IMR-90 (cell line): Measurements from ENCODE around the gene GRM8. TPM values are rescaled to one million over a fixed set of nuclear protein-coding genes. Genes with fewer than 3 reads are reported as not detected.

Source experiments
- ATAC-seq: fragments of 200-7000 bp; cut with Tn5 transposase; 2 replicates; pipeline ENCODE4 v1.9.1; 2020; ENCODE audit warnings: low read depth, mild to moderate bottlenecking, moderate library complexity
- BruUV-seq: library from RNA; stranded (reverse); fragments of 400-500 nt; replicated peaks from 2 replicates; lab custom pipeline; 2021; lab: Mats Ljungman, UMichigan
- CTCF ChIA-PET: fragments of 300-600 bp; formaldehyde crosslinking; extraction: SDS; loops from one replicate; lab custom pipeline; 2021; ENCODE audit warnings: antibody characterized with exemption; lab: Yijun Ruan, JAX
- POLR2A ChIA-PET: fragments of 300-600 bp; sonication (Branson Sonifier 250); formaldehyde crosslinking; loops from one replicate; lab custom pipeline; 2022; ENCODE audit warnings: antibody characterized with exemption; ENCODE audit not compliant: unreplicated experiment; lab: Charles Lee
- DNase-seq: peaks from one replicate; pipeline ENCODE4 v3.0.0; 2013
- H2AFZ ChIP-seq: replicated peaks from 2 replicates; pipeline ENCODE3; 2013; ENCODE audit warnings: low read length, mild to moderate bottlenecking; ENCODE audit not compliant: poor library complexity
- H2AK5ac ChIP-seq: 2 replicates; pipeline ENCODE4 v1.6.1; 2013; ENCODE audit warnings: low read depth, low read length, inconsistent platforms
- H2AK9ac ChIP-seq: replicated peaks from 2 replicates; pipeline ENCODE3; 2013; ENCODE audit warnings: mild to moderate bottlenecking, low read depth, low read length, moderate library complexity; ENCODE audit not compliant: poor library complexity
- H2BK120ac ChIP-seq: 2 replicates; pipeline ENCODE4 v1.6.1; 2013; ENCODE audit warnings: low read depth, low read length, inconsistent platforms
- H2BK15ac ChIP-seq: 3 replicates; pipeline ENCODE4 v1.6.1; 2013; ENCODE audit warnings: low read depth, low read length, inconsistent platforms
- H2BK20ac ChIP-seq: 2 replicates; pipeline ENCODE4 v1.6.1; 2013; ENCODE audit warnings: low read depth, mild to moderate bottlenecking, inconsistent platforms, low read length, moderate library complexity
- H2BK5ac ChIP-seq: 2 replicates; pipeline ENCODE4 v1.6.1; 2013; ENCODE audit warnings: mild to moderate bottlenecking, low read depth, low read length, inconsistent platforms; ENCODE audit not compliant: poor library complexity, severe bottlenecking
- H3K14ac ChIP-seq: replicated peaks from 2 replicates; pipeline ENCODE4 v1.6.1; 2013; ENCODE audit warnings: low read depth, low read length, inconsistent platforms
- H3K18ac ChIP-seq: 2 replicates; pipeline ENCODE4 v1.6.1; 2013; ENCODE audit warnings: low read depth, low read length, control low read depth
- H3K23ac ChIP-seq: 2 replicates; pipeline ENCODE4 v1.6.1; 2013; ENCODE audit warnings: low read depth, low read length, inconsistent platforms
- H3K27ac ChIP-seq: 2 replicates; pipeline ENCODE4 v1.5.1; 2013; ENCODE audit warnings: mild to moderate bottlenecking, control low read depth, low read length; ENCODE audit not compliant: insufficient read depth
- H3K27me3 ChIP-seq: 2 replicates; pipeline ENCODE4 v1.6.1; 2013; ENCODE audit warnings: low read length; ENCODE audit not compliant: control insufficient read depth, insufficient read depth
- H3K36me3 ChIP-seq: 2 replicates; pipeline ENCODE4 v1.6.1; 2013; ENCODE audit warnings: low read length, mixed read lengths; ENCODE audit not compliant: control insufficient read depth, insufficient read depth
- H3K4ac ChIP-seq: 2 replicates; pipeline ENCODE4 v1.6.1; 2013; ENCODE audit warnings: low read depth, low read length, inconsistent platforms
- H3K4me1 ChIP-seq: 2 replicates; pipeline ENCODE4 v1.6.1; 2013; ENCODE audit warnings: low read length, mixed read lengths; ENCODE audit not compliant: control insufficient read depth, insufficient read depth
- H3K4me2 ChIP-seq: 2 replicates; pipeline ENCODE4 v1.6.1; 2013; ENCODE audit warnings: low read depth, mild to moderate bottlenecking, control low read depth, low read length, moderate library complexity
- H3K4me3 ChIP-seq: 2 replicates; pipeline ENCODE4 v1.5.1; 2013; ENCODE audit warnings: low read depth, mild to moderate bottlenecking, control low read depth, low read length, moderate library complexity; ENCODE audit not compliant: insufficient read depth
- H3K56ac ChIP-seq: 2 replicates; pipeline ENCODE4 v1.6.1; 2013; ENCODE audit warnings: low read length, inconsistent platforms; ENCODE audit not compliant: insufficient read depth; ENCODE audit errors: extremely low read depth
- H3K79me1 ChIP-seq, 2 experiments: 2 replicates each; pipeline ENCODE4 v1.6.1; 2013; ENCODE audit warnings: low read length in 2 of 2, inconsistent platforms in 1 of 2, low read depth in 1 of 2
- H3K9ac ChIP-seq: 2 replicates; pipeline ENCODE4 v1.6.1; 2013; ENCODE audit warnings: low read depth, low read length, control low read depth
- H3K9me1 ChIP-seq: 2 replicates; pipeline ENCODE4 v1.6.1; 2013; ENCODE audit warnings: low read length, inconsistent platforms; ENCODE audit not compliant: insufficient read depth
- H3K9me3 ChIP-seq: 2 replicates; pipeline ENCODE4 v1.6.1; 2013; ENCODE audit warnings: low read length; ENCODE audit not compliant: control insufficient read depth, insufficient read depth
- H4K20me1 ChIP-seq: 2 replicates; pipeline ENCODE4 v1.6.1; 2013; ENCODE audit warnings: low read length, inconsistent platforms; ENCODE audit not compliant: insufficient read depth
- H4K5ac ChIP-seq: 2 replicates; pipeline ENCODE4 v1.6.1; 2013; ENCODE audit warnings: mild to moderate bottlenecking, low read depth, low read length, control low read depth
- H4K8ac ChIP-seq, 2 experiments: 2 replicates each; pipeline ENCODE4 v1.6.1; 2013; ENCODE audit warnings: low read depth in 2 of 2, low read length in 2 of 2, control low read depth in 1 of 2, inconsistent platforms in 1 of 2
- H4K91ac ChIP-seq: 2 replicates; pipeline ENCODE4 v1.6.1; 2013; ENCODE audit warnings: low read depth, low read length, inconsistent platforms; ENCODE audit not compliant: insufficient read depth
- BHLHE40 ChIP-seq: fragments of 150-350 bp; IDR thresholded peaks from 2 replicates; pipeline ENCODE4 v1.6.1; 2016; ENCODE audit warnings: mild to moderate bottlenecking, low read depth, low read length
- CEBPB ChIP-seq: IDR thresholded peaks from 2 replicates; pipeline ENCODE4 v1.6.1; 2012; ENCODE audit warnings: low read depth, low read length, improper control_type of control experiment
- CHD1 ChIP-seq: IDR thresholded peaks from 2 replicates; pipeline ENCODE4 v1.6.1; 2012; ENCODE audit warnings: low read depth, low read length, improper control_type of control experiment
- ELK1 ChIP-seq: fragments of 150-350 bp; IDR thresholded peaks from 2 replicates; pipeline ENCODE4 v1.6.1; 2016; ENCODE audit warnings: low read depth, mild to moderate bottlenecking, low read length, moderate library complexity, borderline replicate concordance
- FOS ChIP-seq: fragments of 150-350 bp; IDR thresholded peaks from 2 replicates; pipeline ENCODE4 v1.6.1; 2016; ENCODE audit warnings: low read depth, low read length
- MAFK ChIP-seq: IDR thresholded peaks from 2 replicates; pipeline ENCODE4 v1.6.1; 2012; ENCODE audit warnings: low read depth, low read length, improper control_type of control experiment
- MAZ ChIP-seq: IDR thresholded peaks from 2 replicates; pipeline ENCODE4 v1.6.1; 2012; ENCODE audit warnings: low read depth, mild to moderate bottlenecking, low read length, improper control_type of control experiment, moderate library complexity, borderline replicate concordance
- MXI1 ChIP-seq: IDR thresholded peaks from 2 replicates; pipeline ENCODE4 v1.6.1; 2012; ENCODE audit warnings: low read depth, mild to moderate bottlenecking, low read length, moderate library complexity, borderline replicate concordance
- NFE2L2 ChIP-seq: fragments of 150-350 bp; IDR thresholded peaks from 2 replicates; pipeline ENCODE4 v1.6.1; 2016; ENCODE audit warnings: low read depth, mild to moderate bottlenecking, low read length
- POLR2A ChIP-seq: IDR thresholded peaks from 2 replicates; pipeline ENCODE4 v1.6.1; 2012; ENCODE audit warnings: mild to moderate bottlenecking, low read depth, low read length
- RAD21 ChIP-seq: IDR thresholded peaks from 2 replicates; pipeline ENCODE4 v1.6.1; 2012; ENCODE audit warnings: low read length, improper control_type of control experiment
- RCOR1 ChIP-seq: IDR thresholded peaks from 2 replicates; pipeline ENCODE4 v1.6.1; 2012; ENCODE audit warnings: mild to moderate bottlenecking, low read length, improper control_type of control experiment; ENCODE audit not compliant: insufficient replicate concordance
- RFX5 ChIP-seq: IDR thresholded peaks from 2 replicates; pipeline ENCODE4 v1.8.0; 2012; ENCODE audit warnings: low read depth, mild to moderate bottlenecking, low read length, moderate library complexity
- SMC3 ChIP-seq: fragments of 150-350 bp; IDR thresholded peaks from 2 replicates; pipeline ENCODE4 v1.6.1; 2016; ENCODE audit warnings: low read depth, mild to moderate bottlenecking, antibody characterized with exemption, low read length, moderate library complexity
- dilution Hi-C: fragments of 300-500 bp; cut with HindIII; formaldehyde crosslinking; loops from one replicate; pipeline ENCODE4 v1.14.3; 2018; ENCODE audit warnings: low sequenced_read_pairs; ENCODE audit not compliant: unreplicated experiment
- in situ Hi-C: fragments of 300-500 bp; cut with MboI; formaldehyde crosslinking; loops from 3 replicates; pipeline ENCODE4 v1.14.3; 2019; ENCODE audit warnings: low sequenced_read_pairs, inconsistent platforms, mixed read lengths
- intact Hi-C: fragments of 100-400 bp; cut with micrococcal nuclease; formaldehyde crosslinking; loops from 2 replicates; pipeline ENCODE4 v1.10.0; 2022
- polyA plus RNA-seq, 3 experiments: library from polyadenylated mRNA; depleted of rRNA; stranded (reverse); fragments of >200 nt; gene quantifications; 2 replicates each; pipeline ENCODE4 v1.2.3, GENCODE V29; 2012; ENCODE audit warnings: low replicate concordance in 1 of 3
- total RNA-seq: library from RNA; depleted of rRNA; stranded (reverse); fragments of >200 nt; gene quantifications from 2 replicates; pipeline ENCODE4 v1.2.3, GENCODE V29; 2012
- TF ChIP-seq, protein P1 (sequence below): conservative IDR thresholded peaks from 2 replicates; pipeline ENCODE4 v1.5.1; 2012; ENCODE audit warnings: mild to moderate bottlenecking, low read depth, low read length, improper control_type of control experiment
- TF ChIP-seq, protein P2 (sequence below): fragments of 150-350 bp; IDR thresholded peaks from 2 replicates; pipeline ENCODE4 v1.6.1; 2017; ENCODE audit warnings: mild to moderate bottlenecking, antibody characterized with exemption, low read length, low read depth

GRM8 gene
- total and polyA plus RNA-seq, 2 of the 4 experiments (the other 2 are of a cell fraction): not detected

GRCh38 chr7:126635545-126635944 is 617.2 kb downstream of the GRM8 start:
- H3K4me1 ChIP-seq: no peaks in the 10 kb centered on the region
- CTCF ChIA-PET: no interaction called here
- no peak overlapping the region for H2BK120ac ChIP-seq
- no peak overlapping the region for H4K8ac ChIP-seq
- no peak for DNase-seq
- H3K36me3 ChIP-seq: no peaks in the 10 kb centered on the region
- no peak overlapping the region for H3K9ac ChIP-seq
- no peak overlapping the region for H3K18ac ChIP-seq
- no peak overlapping the region for H2AK5ac ChIP-seq
- dilution Hi-C loops (no loop called here), intact Hi-C loops (no loop called here), in situ Hi-C loops (no loop called here)
- H2AFZ ChIP-seq: no peak overlapping the region
- no peak overlapping the region for H3K4ac ChIP-seq
- no peak overlapping the region for H3K56ac ChIP-seq
- H4K5ac ChIP-seq: no peak overlapping the region
- no peak overlapping the region for H3K23ac ChIP-seq
- H3K79me1 ChIP-seq: no peaks in the 10 kb centered on the region
- TF ChIP-seq FOS (no peak), RFX5 (no peak), SMC3 (no peak), MAFK (no peak), ELK1 (no peak), POLR2A (no peak), CEBPB (no peak), MAZ (no peak), NFE2L2 (no peak), BHLHE40 (no peak), RCOR1 (no peak), RAD21 (no peak), CHD1 (no peak), MXI1 (no peak)
- TF ChIP-seq, protein P1, sequence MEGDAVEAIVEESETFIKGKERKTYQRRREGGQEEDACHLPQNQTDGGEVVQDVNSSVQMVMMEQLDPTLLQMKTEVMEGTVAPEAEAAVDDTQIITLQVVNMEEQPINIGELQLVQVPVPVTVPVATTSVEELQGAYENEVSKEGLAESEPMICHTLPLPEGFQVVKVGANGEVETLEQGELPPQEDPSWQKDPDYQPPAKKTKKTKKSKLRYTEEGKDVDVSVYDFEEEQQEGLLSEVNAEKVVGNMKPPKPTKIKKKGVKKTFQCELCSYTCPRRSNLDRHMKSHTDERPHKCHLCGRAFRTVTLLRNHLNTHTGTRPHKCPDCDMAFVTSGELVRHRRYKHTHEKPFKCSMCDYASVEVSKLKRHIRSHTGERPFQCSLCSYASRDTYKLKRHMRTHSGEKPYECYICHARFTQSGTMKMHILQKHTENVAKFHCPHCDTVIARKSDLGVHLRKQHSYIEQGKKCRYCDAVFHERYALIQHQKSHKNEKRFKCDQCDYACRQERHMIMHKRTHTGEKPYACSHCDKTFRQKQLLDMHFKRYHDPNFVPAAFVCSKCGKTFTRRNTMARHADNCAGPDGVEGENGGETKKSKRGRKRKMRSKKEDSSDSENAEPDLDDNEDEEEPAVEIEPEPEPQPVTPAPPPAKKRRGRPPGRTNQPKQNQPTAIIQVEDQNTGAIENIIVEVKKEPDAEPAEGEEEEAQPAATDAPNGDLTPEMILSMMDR: no peak
- TF ChIP-seq, protein P2, sequence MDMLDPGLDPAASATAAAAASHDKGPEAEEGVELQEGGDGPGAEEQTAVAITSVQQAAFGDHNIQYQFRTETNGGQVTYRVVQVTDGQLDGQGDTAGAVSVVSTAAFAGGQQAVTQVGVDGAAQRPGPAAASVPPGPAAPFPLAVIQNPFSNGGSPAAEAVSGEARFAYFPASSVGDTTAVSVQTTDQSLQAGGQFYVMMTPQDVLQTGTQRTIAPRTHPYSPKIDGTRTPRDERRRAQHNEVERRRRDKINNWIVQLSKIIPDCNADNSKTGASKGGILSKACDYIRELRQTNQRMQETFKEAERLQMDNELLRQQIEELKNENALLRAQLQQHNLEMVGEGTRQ: no peak
- no peaks in the 10 kb centered on the region for H4K20me1 ChIP-seq
- no peaks in the 10 kb centered on the region for H3K27me3 ChIP-seq
- H3K4me3 ChIP-seq: no peak overlapping the region
- no peak overlapping the region for H4K91ac ChIP-seq
- peaks cover 3% of the 10 kb centered on the region; the same call in 1 of the 2 replicates for H3K9me3 ChIP-seq
- POLR2A ChIA-PET: no interaction called here
- no peak overlapping the region for H3K14ac ChIP-seq
- no peak overlapping the region for H2BK15ac ChIP-seq
- no peak overlapping the region for H2BK20ac ChIP-seq
- BruUV-seq: no TSS peak
- no peaks in the 10 kb centered on the region for H3K9me1 ChIP-seq
- H2BK5ac ChIP-seq: no peak overlapping the region
- no peak overlapping the region for H3K4me2 ChIP-seq
- ATAC-seq: no peak
- no peak overlapping the region for H2AK9ac ChIP-seq
- no peak overlapping the region for H3K27ac ChIP-seq
